Measurements from ENCODE around the gene RGCC.

The RGCC gene

GRCh38 chr13:41443969-41444368, 13.4 kb upstream of the RGCC start:
- no peak overlapping the region for H3K27ac ChIP-seq
- H3K9ac ChIP-seq, result no peak overlapping the region
- H3K36me3 ChIP-seq (ENCODE audit: insufficient read depth), result no peaks in the 10 kb centered on the region
- no peaks in the 10 kb centered on the region for H3K27me3 ChIP-seq (ENCODE audit: insufficient read depth, low read depth)
- no peak for TF ChIP-seq CTCF (conservative IDR thresholded peaks at IDR 0.05; ENCODE audit: low read depth, low read length)
- H3K4me3 ChIP-seq (IDR thresholded peaks at IDR 0.05; ENCODE audit: insufficient read depth, low read depth, low read length), result no peak overlapping the region
- no peaks in the 10 kb centered on the region for H3K79me2 ChIP-seq (ENCODE audit: insufficient read depth, low read depth)
- H3K4me1 ChIP-seq (ENCODE audit: low read depth, poor library complexity, severe bottlenecking), result no peaks in the 10 kb centered on the region
- H4K20me1 ChIP-seq (ENCODE audit: insufficient read depth), result no peaks in the 10 kb centered on the region
- no peak overlapping the region for H3K4me2 ChIP-seq
- H2AFZ ChIP-seq (ENCODE audit: low read depth), result no peak overlapping the region

GRCh38 chr13:41452462-41452861, 4.9 kb upstream of the RGCC start:
- no peak overlapping the region for H3K27ac ChIP-seq
- no peak overlapping the region for H3K4me3 ChIP-seq (IDR thresholded peaks at IDR 0.05; ENCODE audit: insufficient read depth, low read depth, low read length)
- H3K4me2 ChIP-seq, result no peak overlapping the region
- TF ChIP-seq CTCF (conservative IDR thresholded peaks at IDR 0.05; ENCODE audit: low read depth, low read length), result no peak
- no peak overlapping the region for H3K9ac ChIP-seq
- no peaks in the 10 kb centered on the region for H3K4me1 ChIP-seq (ENCODE audit: low read depth, poor library complexity, severe bottlenecking)
- no peaks in the 10 kb centered on the region for H4K20me1 ChIP-seq (ENCODE audit: insufficient read depth)
- no peaks in the 10 kb centered on the region for H3K27me3 ChIP-seq (ENCODE audit: insufficient read depth, low read depth)
- H3K79me2 ChIP-seq (ENCODE audit: insufficient read depth, low read depth), result no peaks in the 10 kb centered on the region
- H3K36me3 ChIP-seq (ENCODE audit: insufficient read depth), result no peaks in the 10 kb centered on the region
- no peak overlapping the region for H2AFZ ChIP-seq (ENCODE audit: low read depth)

GRCh38 chr13:41453620-41454019, 3.7 kb upstream of the RGCC start:
- Histone ChIP-seq H3K4me2 (no peak overlapping the region), H3K27ac (no peak overlapping the region), H2AFZ (ENCODE audit: low read depth) (no peak overlapping the region), H3K27me3 (ENCODE audit: insufficient read depth, low read depth) (0 out of 2 replicates have a peak, but pooled peaks cover 3% of the 10 kb centered on the region), H3K36me3 (ENCODE audit: insufficient read depth) (no peaks in the 10 kb centered on the region), H3K79me2 (ENCODE audit: insufficient read depth, low read depth) (no peaks in the 10 kb centered on the region), H3K4me1 (ENCODE audit: low read depth, poor library complexity, severe bottlenecking) (no peaks in the 10 kb centered on the region), H3K4me3 (IDR thresholded peaks at IDR 0.05; ENCODE audit: insufficient read depth, low read depth, low read length) (no peak overlapping the region), H4K20me1 (ENCODE audit: insufficient read depth) (no peaks in the 10 kb centered on the region), H3K9ac (no peak overlapping the region)
- no peak for TF ChIP-seq CTCF (conservative IDR thresholded peaks at IDR 0.05; ENCODE audit: low read depth, low read length)

GRCh38 chr13:41454170-41454569, 3.2 kb upstream of the RGCC start:
- H3K4me3 ChIP-seq (IDR thresholded peaks at IDR 0.05; ENCODE audit: insufficient read depth, low read depth, low read length), result no peak overlapping the region
- no peak overlapping the region for H3K27ac ChIP-seq
- no peak overlapping the region for H2AFZ ChIP-seq (ENCODE audit: low read depth)
- no peak overlapping the region for H3K9ac ChIP-seq
- TF ChIP-seq CTCF (conservative IDR thresholded peaks at IDR 0.05; ENCODE audit: low read depth, low read length), result no peak
- H4K20me1 ChIP-seq (ENCODE audit: insufficient read depth), result no peaks in the 10 kb centered on the region
- H3K4me1 ChIP-seq (ENCODE audit: low read depth, poor library complexity, severe bottlenecking), result no peaks in the 10 kb centered on the region
- no peaks in the 10 kb centered on the region for H3K79me2 ChIP-seq (ENCODE audit: insufficient read depth, low read depth)
- H3K4me2 ChIP-seq, result no peak overlapping the region
- no peaks in the 10 kb centered on the region for H3K36me3 ChIP-seq (ENCODE audit: insufficient read depth)
- H3K27me3 ChIP-seq (ENCODE audit: insufficient read depth, low read depth), result 0 out of 2 replicates have a peak, but pooled peaks cover 3% of the 10 kb centered on the region
